Measurements from ENCODE around the gene THUMPD3. TPM values are rescaled to one million over a fixed set of nuclear protein-coding genes. Genes with fewer than 3 reads are reported as not detected.

The THUMPD3 gene
- total and polyA plus RNA-seq, 9 of the 15 experiments (the other 6 are each of a cell fraction or from before 2014, with no cell fraction given) = 58.3 to 132 (median 113) TPM

GRCh38 chr3:9422712-9423424 is 60.0 kb downstream of the THUMPD3 start (continued):
- TF ChIP-seq HDAC6 (IDR thresholded peaks at IDR 0.05; ENCODE audit: low read depth, low read length) = no peak
- no peak for TF ChIP-seq SLC30A9 (CRISPR knock-in tag; IDR thresholded peaks at IDR 0.05)
- TF ChIP-seq ZNF407 (IDR thresholded peaks at IDR 0.05; ENCODE audit: low read depth) = no peak
- peak; percentile 98 for TF ChIP-seq ATF7 (IDR thresholded peaks at IDR 0.05)
- peak; percentile 79 for TF ChIP-seq CTBP1 (IDR thresholded peaks at IDR 0.05; ENCODE audit: borderline replicate concordance)
- peak; percentile 100 for TF ChIP-seq ATF3 (IDR thresholded peaks at IDR 0.05)
- peak; percentile 90 for TF ChIP-seq ATF3 (CRISPR knock-in tag; conservative IDR thresholded peaks at IDR 0.05)
- TF ChIP-seq SNAPC5 (CRISPR knock-in tag; IDR thresholded peaks at IDR 0.05) = no peak
- peak; percentile 94 for TF ChIP-seq ZNF592 (IDR thresholded peaks at IDR 0.05)
- TF ChIP-seq POLR2AphosphoS2 (IDR thresholded peaks at IDR 0.05; ENCODE audit: low read length) = peak; percentile 51; the same call in 1 of the 2 replicates
